Fibroblast of skin of right quadriceps (primary cell): ENCODE data around the gene TRIM65.

Source experiments
- DNase-seq: peaks from one replicate; pipeline ENCODE4 v3.0.0-alpha.2; 2013

The TRIM65 gene

GRCh38 chr17:75896415-75897159 lies at the start of gene TRIM65:
Gene TRIM65 (minus strand): TSS chr17:75896951. CDS start chr17:75896937, 14 bp downstream.
- DNase-seq: peak; percentile 76

GRCh38 chr17:75945211-75945610 lies 48.5 kb upstream of the TRIM65 start:
- no peak for DNase-seq

GRCh38 chr17:75943491-75943890 lies 46.7 kb upstream of the TRIM65 start:
- DNase-seq: no peak

GRCh38 chr17:75942473-75942872 lies 45.7 kb upstream of the TRIM65 start:
- no peak for DNase-seq

GRCh38 chr17:75941442-75941819 lies 44.7 kb upstream of the TRIM65 start:
- no peak for DNase-seq

GRCh38 chr17:75940727-75941441 lies 44.1 kb upstream of the TRIM65 start, which contains the start of gene FBF1:
Gene FBF1 (minus strand): TSS chr17:75941042. CDS start chr17:75938149, 2,893 bp downstream.
- peak; percentile 92 for DNase-seq

GRCh38 chr17:75937652-75938051 lies 40.9 kb upstream of the TRIM65 start:
- DNase-seq: no peak

- peak; percentile 40 for DNase-seq
Observed at GRCh38 chr17:75933808-75934207, 37.1 kb upstream of the TRIM65 start.

GRCh38 chr17:75932852-75933251 lies 36.1 kb upstream of the TRIM65 start:
- no peak for DNase-seq

GRCh38 chr17:75931062-75931461 lies 34.3 kb upstream of the TRIM65 start:
- no peak for DNase-seq

GRCh38 chr17:75927286-75927922 lies 30.7 kb upstream of the TRIM65 start:
- DNase-seq: no peak

GRCh38 chr17:75926456-75926855 lies 29.7 kb upstream of the TRIM65 start:
- no peak for DNase-seq

- DNase-seq: no peak
Observed at GRCh38 chr17:75925912-75926311, 29.2 kb upstream of the TRIM65 start.

GRCh38 chr17:75925103-75925502 lies 28.4 kb upstream of the TRIM65 start:
- DNase-seq: no peak

- DNase-seq: no peak
Observed at GRCh38 chr17:75922963-75923874, 26.5 kb upstream of the TRIM65 start.

- DNase-seq: no peak
Observed at GRCh38 chr17:75922173-75922961, 25.6 kb upstream of the TRIM65 start.

- no peak for DNase-seq
Observed at GRCh38 chr17:75921596-75921995, 24.8 kb upstream of the TRIM65 start.

GRCh38 chr17:75920045-75920560 lies 23.4 kb upstream of the TRIM65 start:
- no peak for DNase-seq

GRCh38 chr17:75919611-75920010 lies 22.9 kb upstream of the TRIM65 start:
- DNase-seq: no peak

GRCh38 chr17:75917917-75918445 lies 21.2 kb upstream of the TRIM65 start:
- no peak for DNase-seq
